Endothelial cell of umbilical vein (primary cell): ENCODE data around the gene NYAP1. TPM values are rescaled to one million over a fixed set of nuclear protein-coding genes. Genes with fewer than 3 reads are reported as not detected.
"Not testable (repeated sequence)": the region's sequence is repeated elsewhere in the genome, so short reads cannot be mapped to it uniquely, and the experiment has no call there.

ENCODE experiments used
- BruUV-seq: library from RNA; stranded (reverse); fragments of 400-500 nt; replicated peaks from 2 replicates; lab custom pipeline; 2021; lab: Mats Ljungman, UMichigan
- CTCF ChIA-PET: fragments of 300-600, 350-600 bp; sonication (Branson Sonifier 250); formaldehyde crosslinking; loops from one replicate; lab custom pipeline; 2021; ENCODE audit warnings: antibody characterized with exemption, inconsistent platforms; lab: Charles Lee
- POLR2A ChIA-PET: fragments of 300-600, 350-600 bp; sonication (Branson Sonifier 250); formaldehyde crosslinking; loops from one replicate; lab custom pipeline; 2021; ENCODE audit warnings: antibody characterized with exemption, inconsistent platforms; lab: Charles Lee
- DNase-seq: peaks from one replicate; pipeline ENCODE4 v3.0.0-alpha.2; 2011; ENCODE audit warnings: low read depth, low spot score
- FAIRE-seq: peaks from 2 replicates; lab custom pipeline; 2011; peaks lifted over from hg19 to GRCh38; lab: Jason Lieb, UNC
- H2AFZ ChIP-seq: 2 replicates; pipeline ENCODE4 v1.6.0; 2012; ENCODE audit warnings: low read depth, low read length, control low read depth, inconsistent platforms
- H3K27ac ChIP-seq: 2 replicates; pipeline ENCODE4 v1.5.1; 2011; ENCODE audit warnings: low read depth, mild to moderate bottlenecking, control low read depth, low read length, moderate library complexity; ENCODE audit not compliant: insufficient read depth
- H3K27me3 ChIP-seq, 2 experiments: 2 replicates each; pipeline versions ENCODE4 v1.6.0 to v1.6.1; 2011; ENCODE audit warnings: low read length in 2 of 2, mixed read lengths in 1 of 2; ENCODE audit not compliant: control insufficient read depth in 2 of 2, insufficient read depth in 2 of 2
- H3K36me3 ChIP-seq, 2 experiments: 2 replicates in 1 of 2; 3 replicates in 1 of 2; pipeline ENCODE4 v1.5.1; 2011; ENCODE audit warnings: low read length in 2 of 2, mild to moderate bottlenecking in 1 of 2, moderate library complexity in 1 of 2; ENCODE audit not compliant: control insufficient read depth in 2 of 2, insufficient read depth in 2 of 2; ENCODE audit errors: extremely low read depth in 1 of 2
- H3K4me1 ChIP-seq: 3 replicates; pipeline ENCODE4 v1.5.1; 2011; ENCODE audit warnings: mild to moderate bottlenecking, low read length; ENCODE audit not compliant: control insufficient read depth, insufficient read depth; ENCODE audit errors: extremely low read depth
- H3K4me2 ChIP-seq: 2 replicates; pipeline ENCODE4 v1.6.1; 2011; ENCODE audit warnings: low read length, control low read depth, mixed read lengths; ENCODE audit not compliant: insufficient read depth
- H3K4me3 ChIP-seq, 3 experiments: fragments of 200-600 bp in 1 of 3; sonication (generic), shearing (Covaris generic) in 1 of 3; replicated peaks in 1 of 3; 2 replicates each; pipeline ENCODE4 v1.5.1; 2011 to 2016; ENCODE audit warnings: control low read depth in 3 of 3, low read length in 3 of 3, mild to moderate bottlenecking in 2 of 3, inconsistent platforms in 1 of 3, low read depth in 1 of 3, moderate library complexity in 1 of 3; ENCODE audit not compliant: insufficient read depth in 1 of 3
- H3K79me2 ChIP-seq: 2 replicates; pipeline ENCODE4 v1.6.0; 2012; ENCODE audit warnings: low read length, inconsistent platforms; ENCODE audit not compliant: control insufficient read depth, insufficient read depth
- H3K9ac ChIP-seq: replicated peaks from 2 replicates; pipeline ENCODE3; 2011; ENCODE audit warnings: low read length, control low read depth; ENCODE audit not compliant: insufficient read depth; ENCODE audit errors: extremely low read depth
- H3K9me1 ChIP-seq: replicated peaks from 3 replicates; pipeline ENCODE4 v1.6.0; 2011; ENCODE audit warnings: mild to moderate bottlenecking, low read length; ENCODE audit not compliant: control insufficient read depth, insufficient read depth; ENCODE audit errors: extremely low read depth
- H3K9me3 ChIP-seq: replicated peaks from 2 replicates; pipeline ENCODE4 v1.5.1; 2012; ENCODE audit warnings: low read length, inconsistent platforms; ENCODE audit not compliant: control insufficient read depth, insufficient read depth
- H4K20me1 ChIP-seq: replicated peaks from 2 replicates; pipeline ENCODE3; 2011; ENCODE audit warnings: mild to moderate bottlenecking, low read length; ENCODE audit not compliant: control insufficient read depth, insufficient read depth; ENCODE audit errors: extremely low read depth
- EZH2 ChIP-seq: IDR thresholded peaks from 2 replicates; pipeline ENCODE4 v1.6.1; 2012; ENCODE audit warnings: borderline replicate concordance, low read depth, mild to moderate bottlenecking, moderate library complexity, low read length, inconsistent platforms; ENCODE audit not compliant: severe bottlenecking
- GATA2 ChIP-seq: IDR thresholded peaks from 2 replicates; pipeline ENCODE4 v1.7.0; 2011; ENCODE audit warnings: low read depth, mild to moderate bottlenecking, moderate library complexity, mixed read lengths, low read length; ENCODE audit not compliant: insufficient read length, insufficient read depth
- MYC ChIP-seq: IDR thresholded peaks from one replicate; pipeline ENCODE4 v1.6.1; 2011; ENCODE audit warnings: mild to moderate bottlenecking, low read depth, low read length
- POLR2A ChIP-seq: IDR thresholded peaks from 2 replicates; pipeline ENCODE4 v1.6.1; 2012; ENCODE audit warnings: low read depth, mild to moderate bottlenecking, control low read depth, low read length
- dilution Hi-C: fragments of 300-500 bp; cut with MboI; formaldehyde crosslinking; loops from one replicate; pipeline ENCODE4 v1.15.0; 2019; ENCODE audit warnings: low sequenced_read_pairs; ENCODE audit not compliant: extremely low pct_ligation_motif_present
- intact Hi-C: fragments of 100-400 bp; cut with micrococcal nuclease; formaldehyde crosslinking; loops from one replicate; pipeline ENCODE4 v1.10.0; 2022
- polyA plus RNA-seq, 4 experiments: library from polyadenylated mRNA; depleted of rRNA in 3 of 4; stranded (reverse) in 3 of 4; unstranded in 1 of 4; fragments of >200 nt; gene quantifications; 2 replicates each; pipeline versions ENCODE4 v1.2.1 to v1.2.3, GENCODE V29; 2011 to 2012; ENCODE audit warnings: missing spikeins in 1 of 4
- total RNA-seq: library from RNA; stranded (reverse); gene quantifications from 2 replicates; pipeline ENCODE4 v1.2.3, GENCODE V29; 2021
- TF ChIP-seq, protein P1 (sequence below): IDR thresholded peaks from 2 replicates; pipeline ENCODE4 v1.6.1; 2011; ENCODE audit not compliant: insufficient read depth, insufficient read length

The NYAP1 gene
- total and polyA plus RNA-seq, 2 donors (not counting 3 experiments of a cell fraction or from before 2014, with no cell fraction given) = 0.37 to 2.8 TPM

DNA sequence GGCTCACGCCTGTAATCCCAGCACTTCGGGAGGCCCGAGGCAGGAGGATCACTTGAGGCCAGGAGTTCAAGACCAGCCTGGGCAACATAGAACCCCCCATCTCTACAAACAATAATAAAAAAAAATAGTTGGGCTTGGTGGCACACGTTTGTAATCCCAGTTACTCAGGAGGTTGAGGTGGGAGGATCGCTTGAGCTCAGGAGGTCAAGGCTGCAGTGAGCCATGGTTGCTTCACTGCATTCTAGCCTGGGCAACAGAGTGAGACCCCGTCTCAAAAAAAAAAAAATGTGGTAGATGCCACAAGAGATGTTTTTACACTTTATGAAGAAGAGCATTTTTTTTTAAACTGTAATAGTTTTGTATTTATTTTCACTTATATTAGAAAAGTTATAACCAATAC is 12.8 kb downstream of the NYAP1 start:
- POLR2A ChIA-PET = interaction anchor here (0.6 kb wide), 1 partner anchor 27 kb away, joined by 4 read pairs; no protein-coding TSS in a partner anchor
- Histone ChIP-seq H3K4me1 (peaks cover 7% of the 10 kb centered on the region), H3K27me3 (peaks cover 0 to 2% of the 10 kb centered on the region in 2 experiments), H3K36me3 (no peaks in the 10 kb centered on the region), H4K20me1 (no peaks in the 10 kb centered on the region), H3K27ac (no peak overlapping the region), H3K4me3 (no peak overlapping the region), H3K9me3 (no peaks in the 10 kb centered on the region), H2AFZ (no peak overlapping the region), H3K4me2 (no peak overlapping the region), H3K79me2 (no peaks in the 10 kb centered on the region), H3K9me1 (no peaks in the 10 kb centered on the region), H3K9ac (no peak overlapping the region)
- no peak for FAIRE-seq
- TF ChIP-seq GATA2 (no peak), MYC (no peak), POLR2A (no peak), EZH2 (no peak)
- TF ChIP-seq, protein P1, sequence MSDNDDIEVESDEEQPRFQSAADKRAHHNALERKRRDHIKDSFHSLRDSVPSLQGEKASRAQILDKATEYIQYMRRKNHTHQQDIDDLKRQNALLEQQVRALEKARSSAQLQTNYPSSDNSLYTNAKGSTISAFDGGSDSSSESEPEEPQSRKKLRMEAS = no peak
- CTCF ChIA-PET = interaction anchor here (0.8 to 2.8 kb wide), 3 partner anchors 46 to 92 kb away, joined by 4 to 15 read pairs (median 5); no protein-coding TSS in a partner anchor
- intact Hi-C loops (no loop called here), dilution Hi-C loops (no loop called here)
- no peak for DNase-seq
- BruUV-seq = no TSS peak

DNA sequence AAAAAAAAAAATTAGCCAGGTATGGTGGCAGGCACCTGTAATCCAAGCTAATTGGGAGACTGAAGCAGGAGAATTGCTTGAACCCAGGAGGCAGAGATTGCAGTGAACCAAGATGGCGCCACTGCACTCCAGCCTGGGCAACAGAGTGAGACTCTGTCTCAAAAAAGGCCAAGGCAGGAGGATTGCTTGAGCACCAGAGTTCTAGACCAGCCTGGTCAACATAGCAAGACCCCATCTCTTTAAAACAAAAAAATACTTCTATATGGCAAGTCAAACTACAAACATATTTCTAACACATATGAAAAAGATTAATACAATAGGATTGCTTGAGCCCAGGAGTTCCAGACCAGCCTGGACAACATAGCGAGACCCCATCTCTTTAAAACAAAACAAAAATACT is 17.0 kb downstream of the NYAP1 start:
- dilution Hi-C loops, CTCF ChIA-PET, H3K9ac ChIP-seq: not testable (repeated sequence)

DNA sequence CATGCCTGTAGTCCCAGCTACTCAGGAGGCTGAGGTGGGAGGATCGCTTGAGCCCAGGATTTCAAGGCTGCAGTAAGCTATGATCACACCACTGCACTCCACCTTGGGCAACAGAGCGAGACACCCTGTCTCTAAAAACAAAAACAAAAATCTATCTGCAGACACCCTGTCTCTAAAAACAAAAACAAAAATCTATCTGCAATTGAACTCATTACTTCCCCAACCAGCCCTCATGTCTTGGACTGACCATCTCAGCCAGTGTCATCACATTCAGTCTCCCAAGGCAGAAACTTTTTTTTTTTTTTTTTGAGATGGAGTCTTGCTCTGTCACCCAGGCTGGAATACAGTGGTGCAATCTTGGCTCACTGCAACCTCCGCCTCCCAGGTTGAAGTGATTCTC is 20.3 kb downstream of the NYAP1 start:
- BruUV-seq, H3K4me3 ChIP-seq, DNase-seq, H3K36me3 ChIP-seq, H4K20me1 ChIP-seq, H3K9me1 ChIP-seq, H3K27me3 ChIP-seq, H3K9ac ChIP-seq, H3K27ac ChIP-seq, H3K79me2 ChIP-seq, H3K4me1 ChIP-seq, FAIRE-seq, POLR2A ChIA-PET, H3K9me3 ChIP-seq, intact Hi-C loops, H2AFZ ChIP-seq, H3K4me2 ChIP-seq, dilution Hi-C loops: not testable (repeated sequence)
- CTCF ChIA-PET = interaction anchor here (1.5 kb wide), 1 partner anchor 21 kb away, joined by 5 read pairs; the partner anchor contains the start of gene NYAP1

More for the DNA sequence above, 17.0 kb downstream of the NYAP1 start:
- H3K4me1 ChIP-seq, POLR2A ChIA-PET, H3K9me1 ChIP-seq, intact Hi-C loops, H3K4me2 ChIP-seq, H3K4me3 ChIP-seq, DNase-seq, H3K36me3 ChIP-seq, H3K27ac ChIP-seq, H3K27me3 ChIP-seq, H2AFZ ChIP-seq, FAIRE-seq, H3K79me2 ChIP-seq, BruUV-seq, H4K20me1 ChIP-seq, H3K9me3 ChIP-seq: not testable (repeated sequence)
